ENCODE data around the gene SCT. TPM values are rescaled to one million over a fixed set of nuclear protein-coding genes. Genes with fewer than 3 reads are reported as not detected.

Gene SCT
- total RNA-seq, 6 donors from 2014 or later: 0.72 TPM; not detected in 5

- peak overlapping the region in 3 of 4 donors; percentile 62 to 94 (median 68) for H3K4me3 ChIP-seq
- H3K27ac ChIP-seq: peak overlapping the region; percentile 96 to 98 (median 96)
- TF ChIP-seq POLR2A (IDR thresholded peaks at IDR 0.05): no peak
- no peak for TF ChIP-seq POLR2AphosphoS5 (IDR thresholded peaks at IDR 0.05)
- no peak for TF ChIP-seq EP300 (IDR thresholded peaks at IDR 0.05)
- TF ChIP-seq, protein P1, sequence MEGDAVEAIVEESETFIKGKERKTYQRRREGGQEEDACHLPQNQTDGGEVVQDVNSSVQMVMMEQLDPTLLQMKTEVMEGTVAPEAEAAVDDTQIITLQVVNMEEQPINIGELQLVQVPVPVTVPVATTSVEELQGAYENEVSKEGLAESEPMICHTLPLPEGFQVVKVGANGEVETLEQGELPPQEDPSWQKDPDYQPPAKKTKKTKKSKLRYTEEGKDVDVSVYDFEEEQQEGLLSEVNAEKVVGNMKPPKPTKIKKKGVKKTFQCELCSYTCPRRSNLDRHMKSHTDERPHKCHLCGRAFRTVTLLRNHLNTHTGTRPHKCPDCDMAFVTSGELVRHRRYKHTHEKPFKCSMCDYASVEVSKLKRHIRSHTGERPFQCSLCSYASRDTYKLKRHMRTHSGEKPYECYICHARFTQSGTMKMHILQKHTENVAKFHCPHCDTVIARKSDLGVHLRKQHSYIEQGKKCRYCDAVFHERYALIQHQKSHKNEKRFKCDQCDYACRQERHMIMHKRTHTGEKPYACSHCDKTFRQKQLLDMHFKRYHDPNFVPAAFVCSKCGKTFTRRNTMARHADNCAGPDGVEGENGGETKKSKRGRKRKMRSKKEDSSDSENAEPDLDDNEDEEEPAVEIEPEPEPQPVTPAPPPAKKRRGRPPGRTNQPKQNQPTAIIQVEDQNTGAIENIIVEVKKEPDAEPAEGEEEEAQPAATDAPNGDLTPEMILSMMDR (IDR thresholded peaks at IDR 0.05): no peak
- no peaks in the 10 kb centered on the region for H3K9me3 ChIP-seq
- 72 to 85% methylated on average over 12 to 14 of the region's 14 CpGs for WGBS, 2 donors
- no peaks in the 10 kb centered on the region for H3K27me3 ChIP-seq
- peaks cover 25 to 39% (median 31%) of the 10 kb centered on the region in 4 donors for H3K4me1 ChIP-seq
- DNase-seq (peak in 1 of 2 donors; percentile 86), ATAC-seq (ENCODE audit: low FRiP score in 2 of 2) (no peak)
- H3K36me3 ChIP-seq: peaks cover 23 to 61% (median 53%) of the 10 kb centered on the region in 4 donors
These were observed 12.9 kb downstream of the SCT start for GRCh38 chr11:614021-614622.

DNA sequence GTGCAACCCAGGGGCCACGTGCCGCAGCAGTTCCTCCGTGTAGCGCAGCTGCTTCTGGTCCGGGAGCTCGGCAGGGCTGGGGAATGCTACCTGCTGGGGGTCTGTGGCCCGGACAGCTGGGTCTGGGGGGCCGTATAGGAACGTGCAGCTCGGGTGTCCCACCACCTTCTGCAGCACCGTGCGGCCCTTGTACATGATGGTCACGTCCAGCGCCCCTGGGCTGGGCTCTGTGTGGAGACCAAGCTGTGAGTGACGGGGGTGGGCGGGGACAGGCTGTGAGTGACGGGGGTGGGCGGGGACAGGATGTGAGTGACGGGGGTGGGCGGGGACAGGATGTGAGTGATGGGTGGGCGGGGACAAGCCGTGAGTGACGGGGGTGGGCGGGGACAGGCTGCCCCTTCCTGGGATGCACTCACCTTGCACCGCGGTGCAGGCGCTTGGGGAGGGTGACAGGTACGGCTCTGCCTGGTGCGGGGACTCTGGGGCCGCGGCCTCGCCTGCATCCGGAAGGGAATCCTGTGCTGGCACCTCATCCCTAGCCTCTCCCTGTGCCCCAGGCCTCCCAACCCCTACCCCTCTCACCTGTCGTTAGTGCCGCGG lies 13.5 kb downstream of the SCT start:
- ATAC-seq (ENCODE audit: low FRiP score in 2 of 2) (peak; percentile 1 to 8), DNase-seq (peak; percentile 88 to 90)
- Histone ChIP-seq H3K27ac (peak overlapping the region; percentile 96 to 98 (median 96)), H3K9me3 (no peaks in the 10 kb centered on the region), H3K36me3 (peaks cover 23 to 67% (median 59%) of the 10 kb centered on the region in 4 donors), H3K4me3 (peak overlapping the region in 3 of 4 donors; percentile 4 to 94 (median 62)), H3K27me3 (no peaks in the 10 kb centered on the region), H3K4me1 (peaks cover 25 to 39% (median 31%) of the 10 kb centered on the region in 4 donors)
- 27 to 71% methylated on average over 3 to 27 of the region's 36 CpGs for WGBS, 2 donors
- TF ChIP-seq EP300 (IDR thresholded peaks at IDR 0.05): no peak
- TF ChIP-seq, protein P1 (IDR thresholded peaks at IDR 0.05): no peak
- no peak for TF ChIP-seq POLR2A (IDR thresholded peaks at IDR 0.05)
- no peak for TF ChIP-seq POLR2AphosphoS5 (IDR thresholded peaks at IDR 0.05)

- ATAC-seq (ENCODE audit: low FRiP score in 2 of 2) (no peak), DNase-seq (no peak)
- H3K27ac ChIP-seq: peak overlapping the region; percentile 48 to 98 (median 76)
- TF ChIP-seq, protein P1 (IDR thresholded peaks at IDR 0.05): no peak
- no peak for TF ChIP-seq POLR2A (IDR thresholded peaks at IDR 0.05)
- no peak for TF ChIP-seq POLR2AphosphoS5 (IDR thresholded peaks at IDR 0.05)
- TF ChIP-seq EP300 (IDR thresholded peaks at IDR 0.05): no peak
- H3K4me3 ChIP-seq: no peak overlapping the region
- no peaks in the 10 kb centered on the region for H3K27me3 ChIP-seq
- H3K36me3 ChIP-seq: peaks cover 29 to 69% (median 63%) of the 10 kb centered on the region in 4 donors
- H3K4me1 ChIP-seq: peaks cover 25 to 39% (median 31%) of the 10 kb centered on the region in 4 donors
- WGBS, 2 donors: 95 to 96% methylated on average over 10 of the region's 10 CpGs
- no peaks in the 10 kb centered on the region for H3K9me3 ChIP-seq
These were observed 14.1 kb downstream of the SCT start for GRCh38 chr11:612961-613300.

- Histone ChIP-seq H3K27me3 (no peaks in the 10 kb centered on the region), H3K4me1 (peaks cover 25 to 39% (median 31%) of the 10 kb centered on the region in 4 donors), H3K36me3 (peaks cover 34 to 74% (median 68%) of the 10 kb centered on the region in 4 donors), H3K27ac (peak overlapping the region; percentile 48 to 98 (median 76)), H3K4me3 (no peak overlapping the region), H3K9me3 (no peaks in the 10 kb centered on the region)
- TF ChIP-seq, protein P1 (IDR thresholded peaks at IDR 0.05): peak in 2 of 6 experiments; percentile 14 to 22
- TF ChIP-seq POLR2A (IDR thresholded peaks at IDR 0.05): no peak
- no peak for TF ChIP-seq EP300 (IDR thresholded peaks at IDR 0.05)
- TF ChIP-seq POLR2AphosphoS5 (IDR thresholded peaks at IDR 0.05): no peak
- WGBS, 2 donors: 62 to 72% methylated on average over 7 to 26 of the region's 27 CpGs
- DNase-seq: peak in 1 of 2 donors; percentile 74
- no peak for ATAC-seq (ENCODE audit: low FRiP score in 2 of 2)
These were observed 14.6 kb downstream of the SCT start for GRCh38 chr11:612201-612960.

Data from upper lobe of left lung (tissue), 6 donors.